Gastroesophageal sphincter (tissue), 3 donors: ENCODE results near the gene PIK3C3.

Experiments
- EP300 ChIP-seq: sonication (generic); formaldehyde crosslinking; IDR thresholded peaks from one replicate; pipeline ENCODE4 v1.6.1; 2017; ENCODE audit warnings: antibody characterized with exemption, mild to moderate bottlenecking
- POLR2A ChIP-seq, 2 donors: fragments of 450-650 bp; IDR thresholded peaks; one replicate each; pipeline ENCODE4 v1.6.1; 2017; ENCODE audit warnings: antibody characterized with exemption in 2 of 2, mild to moderate bottlenecking in 2 of 2, moderate library complexity in 1 of 2
- POLR2AphosphoS5 ChIP-seq: sonication (generic); formaldehyde crosslinking; IDR thresholded peaks from one replicate; pipeline ENCODE4 v1.6.1; 2017; ENCODE audit warnings: antibody characterized with exemption
- TF ChIP-seq, protein P1 (sequence below), 4 experiments: fragments of 200-600 bp in 2 of 4; fragments of 450-650 bp in 2 of 4; sonication (generic) in 1 of 4; IDR thresholded peaks; one replicate each; pipeline ENCODE4 v1.5.1; 2017 to 2019; ENCODE audit warnings: antibody characterized with exemption in 4 of 4, mild to moderate bottlenecking in 2 of 4, moderate library complexity in 2 of 4

DNA sequence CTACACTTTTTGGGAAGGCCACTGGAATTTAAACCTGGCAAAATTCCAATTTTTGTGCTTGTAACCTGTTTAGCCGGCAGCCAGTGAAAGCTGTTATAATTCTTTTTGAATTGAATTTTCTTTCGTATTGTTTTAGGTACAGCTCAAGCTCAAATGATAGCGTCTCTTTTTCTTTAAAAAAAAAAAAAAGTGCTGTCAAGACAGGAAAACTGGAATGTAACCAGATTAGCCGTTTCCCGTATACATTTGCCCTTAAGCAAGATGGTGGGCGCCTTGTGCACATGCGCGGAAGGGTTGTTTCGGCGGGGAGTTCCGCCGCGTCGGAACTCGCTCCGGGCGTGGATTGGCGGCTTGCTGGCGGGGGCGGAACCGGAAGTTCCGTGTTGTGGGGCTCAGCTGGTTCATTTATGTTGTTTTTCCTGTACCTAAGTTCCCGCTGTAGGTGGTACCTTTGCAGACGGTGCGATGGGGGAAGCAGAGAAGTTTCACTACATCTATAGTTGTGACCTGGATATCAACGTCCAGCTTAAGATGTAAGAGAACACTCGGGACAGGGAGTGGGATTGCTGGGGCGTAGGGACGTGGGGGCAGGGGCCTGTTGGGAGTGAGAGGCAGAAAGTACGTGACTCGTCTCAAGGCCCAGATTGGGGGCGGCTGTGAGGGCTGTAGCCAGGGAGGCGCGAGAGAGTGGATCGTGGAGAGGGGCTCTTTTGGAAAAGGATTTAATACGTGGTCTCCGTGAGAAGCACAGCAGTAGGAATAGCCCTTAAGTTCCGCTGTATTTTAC is at the start of gene PIK3C3:
- TF ChIP-seq, protein P1, sequence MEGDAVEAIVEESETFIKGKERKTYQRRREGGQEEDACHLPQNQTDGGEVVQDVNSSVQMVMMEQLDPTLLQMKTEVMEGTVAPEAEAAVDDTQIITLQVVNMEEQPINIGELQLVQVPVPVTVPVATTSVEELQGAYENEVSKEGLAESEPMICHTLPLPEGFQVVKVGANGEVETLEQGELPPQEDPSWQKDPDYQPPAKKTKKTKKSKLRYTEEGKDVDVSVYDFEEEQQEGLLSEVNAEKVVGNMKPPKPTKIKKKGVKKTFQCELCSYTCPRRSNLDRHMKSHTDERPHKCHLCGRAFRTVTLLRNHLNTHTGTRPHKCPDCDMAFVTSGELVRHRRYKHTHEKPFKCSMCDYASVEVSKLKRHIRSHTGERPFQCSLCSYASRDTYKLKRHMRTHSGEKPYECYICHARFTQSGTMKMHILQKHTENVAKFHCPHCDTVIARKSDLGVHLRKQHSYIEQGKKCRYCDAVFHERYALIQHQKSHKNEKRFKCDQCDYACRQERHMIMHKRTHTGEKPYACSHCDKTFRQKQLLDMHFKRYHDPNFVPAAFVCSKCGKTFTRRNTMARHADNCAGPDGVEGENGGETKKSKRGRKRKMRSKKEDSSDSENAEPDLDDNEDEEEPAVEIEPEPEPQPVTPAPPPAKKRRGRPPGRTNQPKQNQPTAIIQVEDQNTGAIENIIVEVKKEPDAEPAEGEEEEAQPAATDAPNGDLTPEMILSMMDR (IDR thresholded peaks at IDR 0.05): no peak
- TF ChIP-seq POLR2A (IDR thresholded peaks at IDR 0.05) (peak in 1 of 2 donors; percentile 38), EP300 (no peak), POLR2AphosphoS5 (peak; percentile 51)
